Gastroesophageal sphincter (tissue), 3 donors: ENCODE results near the gene RPS6KC1.

Experiments used
- CTCF ChIP-seq, 4 experiments: fragments of 200-600 bp in 2 of 4; fragments of 450-650 bp in 2 of 4; sonication (generic) in 1 of 4; IDR thresholded peaks; one replicate each; pipeline ENCODE4 v1.5.1; 2017 to 2019; ENCODE audit warnings: antibody characterized with exemption in 4 of 4, mild to moderate bottlenecking in 2 of 4, moderate library complexity in 2 of 4
- POLR2AphosphoS5 ChIP-seq: sonication (generic); formaldehyde crosslinking; IDR thresholded peaks from one replicate; pipeline ENCODE4 v1.6.1; 2017; ENCODE audit warnings: antibody characterized with exemption

- TF ChIP-seq CTCF (IDR thresholded peaks at IDR 0.05) (no peak), POLR2AphosphoS5 (no peak)
Measured at GRCh38 chr1:213296558-213296957, 245.5 kb downstream of the RPS6KC1 start.
